Central memory CD8-positive, alpha-beta T cell (primary cell): Measurements from ENCODE around the gene EXOG.

ENCODE experiments used
- ATAC-seq: fragments of 150-1000 bp; cut with Tn5 transposase; replicated peaks from 2 replicates; pipeline ENCODE4 v1.10.0; 2022; ENCODE audit warnings: mild to moderate bottlenecking, moderate FRiP score, moderate number of reproducible peaks; ENCODE audit not compliant: poor library complexity, severe bottlenecking; ENCODE audit errors: extremely low read depth
- DNase-seq, 2 donors: peaks; one replicate each; pipeline ENCODE4 v3.0.0; 2021; ENCODE audit warnings: low spot score in 2 of 2
- H3K27ac Mint-ChIP-seq: one replicate; pipeline ENCODE4 v1.8.0; 2022; ENCODE audit warnings: low read depth, mild to moderate bottlenecking, moderate library complexity, mixed read lengths
- H3K27me3 Mint-ChIP-seq: one replicate; pipeline ENCODE4 v1.8.0; 2022; ENCODE audit warnings: mixed read lengths
- H3K36me3 Mint-ChIP-seq: one replicate; pipeline ENCODE4 v1.8.0; 2022; ENCODE audit warnings: mild to moderate bottlenecking, moderate library complexity, mixed read lengths; ENCODE audit not compliant: insufficient read depth
- H3K4me1 Mint-ChIP-seq: one replicate; pipeline ENCODE4 v1.8.0; 2022; ENCODE audit warnings: mixed read lengths
- H3K4me3 Mint-ChIP-seq: one replicate; pipeline ENCODE4 v1.8.0; 2022; ENCODE audit warnings: mild to moderate bottlenecking, moderate library complexity, mixed read lengths
- H3K9me3 Mint-ChIP-seq: one replicate; pipeline ENCODE4 v1.8.0; 2022; ENCODE audit warnings: mixed read lengths

Gene EXOG

GRCh38 chr3:38493031-38493430 is 3.1 kb upstream of the EXOG start:
- no peak overlapping the region for H3K4me3 Mint-ChIP-seq
- no peaks in the 10 kb centered on the region for H3K9me3 Mint-ChIP-seq
- DNase-seq: no peak
- no peak overlapping the region for H3K27ac Mint-ChIP-seq
- H3K27me3 Mint-ChIP-seq: no peaks in the 10 kb centered on the region
- peaks cover 7% of the 10 kb centered on the region for H3K36me3 Mint-ChIP-seq
- H3K4me1 Mint-ChIP-seq: peaks cover 11% of the 10 kb centered on the region
- ATAC-seq: no peak

- ATAC-seq: no peak
- no peaks in the 10 kb centered on the region for H3K27me3 Mint-ChIP-seq
- H3K36me3 Mint-ChIP-seq: peaks cover 18% of the 10 kb centered on the region
- peaks cover 28% of the 10 kb centered on the region for H3K4me1 Mint-ChIP-seq
- H3K4me3 Mint-ChIP-seq: peak overlapping the region; percentile 87
- H3K27ac Mint-ChIP-seq: peak overlapping the region; percentile 82
- no peaks in the 10 kb centered on the region for H3K9me3 Mint-ChIP-seq
- no peak for DNase-seq
Measured at GRCh38 chr3:38497031-38497430, 891 bp downstream of the EXOG start.

- Mint-ChIP-seq H3K4me3 (no peak overlapping the region), H3K27me3 (no peaks in the 10 kb centered on the region), H3K27ac (no peak overlapping the region), H3K4me1 (peaks cover 28% of the 10 kb centered on the region), H3K36me3 (peaks cover 38% of the 10 kb centered on the region), H3K9me3 (no peaks in the 10 kb centered on the region)
- ATAC-seq: no peak
- no peak for DNase-seq
Measured at GRCh38 chr3:38500688-38501417, 4.7 kb downstream of the EXOG start.

GRCh38 chr3:38507120-38507519 is 11.0 kb downstream of the EXOG start:
- H3K4me1 Mint-ChIP-seq: no peaks in the 10 kb centered on the region
- H3K9me3 Mint-ChIP-seq: no peaks in the 10 kb centered on the region
- ATAC-seq (no peak), DNase-seq (no peak)
- H3K4me3 Mint-ChIP-seq: no peak overlapping the region
- peaks cover 36% of the 10 kb centered on the region for H3K36me3 Mint-ChIP-seq
- no peaks in the 10 kb centered on the region for H3K27me3 Mint-ChIP-seq
- no peak overlapping the region for H3K27ac Mint-ChIP-seq

- H3K27ac Mint-ChIP-seq: no peak overlapping the region
- DNase-seq: no peak
- H3K4me3 Mint-ChIP-seq: no peak overlapping the region
- ATAC-seq: no peak
- peaks cover 30% of the 10 kb centered on the region for H3K36me3 Mint-ChIP-seq
- H3K4me1 Mint-ChIP-seq: no peaks in the 10 kb centered on the region
- no peaks in the 10 kb centered on the region for H3K9me3 Mint-ChIP-seq
- H3K27me3 Mint-ChIP-seq: no peaks in the 10 kb centered on the region
Measured at GRCh38 chr3:38509732-38510131, 13.6 kb downstream of the EXOG start.

GRCh38 chr3:38510631-38511030 is 14.5 kb downstream of the EXOG start:
- H3K27me3 Mint-ChIP-seq: no peaks in the 10 kb centered on the region
- H3K9me3 Mint-ChIP-seq: no peaks in the 10 kb centered on the region
- ATAC-seq (no peak), DNase-seq (no peak)
- H3K36me3 Mint-ChIP-seq: peaks cover 28% of the 10 kb centered on the region
- no peak overlapping the region for H3K4me3 Mint-ChIP-seq
- no peaks in the 10 kb centered on the region for H3K4me1 Mint-ChIP-seq
- no peak overlapping the region for H3K27ac Mint-ChIP-seq

- ATAC-seq: no peak
- Mint-ChIP-seq H3K4me1 (no peaks in the 10 kb centered on the region), H3K4me3 (no peak overlapping the region), H3K9me3 (no peaks in the 10 kb centered on the region), H3K27me3 (no peaks in the 10 kb centered on the region), H3K36me3 (peaks cover 23% of the 10 kb centered on the region), H3K27ac (no peak overlapping the region)
- no peak for DNase-seq
Measured at GRCh38 chr3:38511546-38511945, 15.4 kb downstream of the EXOG start.

- ATAC-seq: no peak
- DNase-seq: no peak
- H3K9me3 Mint-ChIP-seq: no peaks in the 10 kb centered on the region
- H3K36me3 Mint-ChIP-seq: peaks cover 12% of the 10 kb centered on the region
- H3K4me3 Mint-ChIP-seq: no peak overlapping the region
- no peaks in the 10 kb centered on the region for H3K27me3 Mint-ChIP-seq
- H3K4me1 Mint-ChIP-seq: peaks cover 19% of the 10 kb centered on the region
- H3K27ac Mint-ChIP-seq: no peak overlapping the region
Measured at GRCh38 chr3:38515367-38515766, 19.2 kb downstream of the EXOG start.

GRCh38 chr3:38516669-38517068 is 20.5 kb downstream of the EXOG start:
- Mint-ChIP-seq H3K4me1 (peaks cover 32% of the 10 kb centered on the region), H3K36me3 (peaks cover 14% of the 10 kb centered on the region), H3K27me3 (no peaks in the 10 kb centered on the region), H3K4me3 (no peak overlapping the region), H3K27ac (no peak overlapping the region), H3K9me3 (no peaks in the 10 kb centered on the region)
- no peak for ATAC-seq
- DNase-seq: no peak

GRCh38 chr3:38519000-38519399 is 22.9 kb downstream of the EXOG start:
- ATAC-seq (no peak), DNase-seq (no peak)
- Mint-ChIP-seq H3K4me3 (peak overlapping the region; percentile 60), H3K27ac (peak overlapping the region; percentile 76), H3K27me3 (no peaks in the 10 kb centered on the region), H3K36me3 (peaks cover 15% of the 10 kb centered on the region), H3K4me1 (peaks cover 33% of the 10 kb centered on the region), H3K9me3 (no peaks in the 10 kb centered on the region)

GRCh38 chr3:38519651-38520050 is 23.5 kb downstream of the EXOG start:
- Mint-ChIP-seq H3K9me3 (no peaks in the 10 kb centered on the region), H3K4me1 (peaks cover 33% of the 10 kb centered on the region), H3K4me3 (peak overlapping the region; percentile 60), H3K27ac (peak overlapping the region; percentile 76), H3K36me3 (peaks cover 20% of the 10 kb centered on the region), H3K27me3 (no peaks in the 10 kb centered on the region)
- ATAC-seq (peak; percentile 83), DNase-seq (no peak)

GRCh38 chr3:38521391-38521987 is 25.3 kb downstream of the EXOG start:
- Mint-ChIP-seq H3K27ac (no peak overlapping the region), H3K27me3 (no peaks in the 10 kb centered on the region), H3K9me3 (no peaks in the 10 kb centered on the region), H3K4me3 (no peak overlapping the region), H3K36me3 (peaks cover 25% of the 10 kb centered on the region), H3K4me1 (peaks cover 33% of the 10 kb centered on the region)
- ATAC-seq (no peak), DNase-seq (peak; percentile 33 to 43)

- no peaks in the 10 kb centered on the region for H3K9me3 Mint-ChIP-seq
- H3K4me3 Mint-ChIP-seq: no peak overlapping the region
- H3K27me3 Mint-ChIP-seq: no peaks in the 10 kb centered on the region
- ATAC-seq: no peak
- peaks cover 29% of the 10 kb centered on the region for H3K36me3 Mint-ChIP-seq
- DNase-seq: no peak
- no peak overlapping the region for H3K27ac Mint-ChIP-seq
- H3K4me1 Mint-ChIP-seq: peaks cover 33% of the 10 kb centered on the region
Measured at GRCh38 chr3:38522002-38522401, 25.9 kb downstream of the EXOG start.
